Inferior parietal cortex (tissue), 1 donor: Measurements from ENCODE around the gene ECE2.
"Not testable (repeated sequence)": the region's sequence is repeated elsewhere in the genome, so short reads cannot be mapped to it uniquely, and the experiment has no call there.

Source experiments
- DNase-seq: peaks from one replicate; pipeline ENCODE4 v3.0.0-alpha.2; 2016; ENCODE audit errors: extremely low spot score

ECE2 gene

DNA sequence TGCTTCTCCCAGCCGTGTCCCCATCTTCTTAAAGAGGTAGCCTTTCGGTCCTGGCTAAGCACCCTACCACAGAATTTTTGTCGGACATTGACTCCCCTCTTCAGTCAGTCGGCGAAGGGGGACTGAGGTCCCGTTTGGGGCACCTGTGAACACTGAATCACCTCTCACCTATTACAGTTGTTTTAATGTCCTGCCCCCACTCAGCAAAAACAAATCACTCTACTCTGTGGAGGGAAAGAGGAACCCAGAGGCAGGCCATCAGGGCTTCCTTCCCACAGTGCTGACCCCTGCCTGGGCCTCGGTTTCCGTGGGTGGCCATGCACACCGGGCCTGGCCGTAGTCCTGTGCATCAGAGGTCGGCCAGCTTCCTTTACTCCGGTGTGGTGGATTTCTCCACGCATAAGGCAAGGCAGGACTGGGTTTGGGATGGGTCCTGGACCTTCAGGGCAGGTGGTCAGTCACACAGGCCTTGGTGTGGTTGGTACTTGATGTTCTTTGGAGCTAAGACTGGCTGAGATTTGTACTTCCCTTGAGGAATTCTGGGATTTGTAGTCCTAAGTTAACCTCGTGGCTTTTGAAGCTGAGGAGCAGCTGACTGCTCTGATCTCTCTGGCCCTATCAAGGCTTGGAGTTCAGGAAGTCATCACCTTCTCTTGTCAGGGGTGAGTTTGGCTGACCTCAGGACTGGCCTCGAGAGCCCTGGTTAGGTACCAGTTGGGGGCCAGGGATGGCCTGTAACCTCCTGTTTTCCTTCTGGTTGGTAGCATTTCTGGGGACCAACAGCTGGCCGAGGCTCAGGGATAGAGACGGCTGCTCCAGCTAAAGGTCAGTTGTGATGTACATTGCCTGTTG is 61.0 kb downstream of the ECE2 start:
- peak; percentile 85 for DNase-seq

GRCh38 chr3:184337399-184337714 is 61.5 kb downstream of the ECE2 start, which contains the start of gene FAM131A:
TSS of gene FAM131A (plus strand) at chr3:184337600. CDS start at chr3:184337631, 31 bp downstream.
- DNase-seq = peak; percentile 71

DNA sequence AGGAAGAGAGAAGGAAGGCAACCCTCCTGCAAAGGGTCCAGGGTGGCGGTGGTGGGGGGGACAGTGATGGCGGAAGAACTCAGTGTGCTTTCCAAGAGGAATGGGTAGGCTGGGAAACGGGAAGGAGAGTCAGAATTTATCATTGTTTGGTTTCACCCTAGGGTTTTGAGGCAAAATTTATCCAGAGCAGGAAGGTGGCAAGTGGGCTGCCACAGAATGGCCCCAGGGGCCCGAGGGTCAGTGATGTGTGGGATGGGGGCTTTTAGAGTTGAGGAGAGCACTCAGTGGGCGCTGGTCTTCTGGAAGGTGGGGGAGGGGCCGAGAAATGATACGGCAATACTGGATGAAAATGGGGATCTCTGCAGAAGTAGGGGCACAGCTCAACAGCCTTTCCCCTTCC is 62.2 kb downstream of the ECE2 start:
- no peak for DNase-seq

- peak; percentile 80 for DNase-seq
Measured at GRCh38 chr3:184338511-184338945, 62.7 kb downstream of the ECE2 start.

- DNase-seq = no peak
Measured at GRCh38 chr3:184339001-184339400, 63.2 kb downstream of the ECE2 start.

DNA sequence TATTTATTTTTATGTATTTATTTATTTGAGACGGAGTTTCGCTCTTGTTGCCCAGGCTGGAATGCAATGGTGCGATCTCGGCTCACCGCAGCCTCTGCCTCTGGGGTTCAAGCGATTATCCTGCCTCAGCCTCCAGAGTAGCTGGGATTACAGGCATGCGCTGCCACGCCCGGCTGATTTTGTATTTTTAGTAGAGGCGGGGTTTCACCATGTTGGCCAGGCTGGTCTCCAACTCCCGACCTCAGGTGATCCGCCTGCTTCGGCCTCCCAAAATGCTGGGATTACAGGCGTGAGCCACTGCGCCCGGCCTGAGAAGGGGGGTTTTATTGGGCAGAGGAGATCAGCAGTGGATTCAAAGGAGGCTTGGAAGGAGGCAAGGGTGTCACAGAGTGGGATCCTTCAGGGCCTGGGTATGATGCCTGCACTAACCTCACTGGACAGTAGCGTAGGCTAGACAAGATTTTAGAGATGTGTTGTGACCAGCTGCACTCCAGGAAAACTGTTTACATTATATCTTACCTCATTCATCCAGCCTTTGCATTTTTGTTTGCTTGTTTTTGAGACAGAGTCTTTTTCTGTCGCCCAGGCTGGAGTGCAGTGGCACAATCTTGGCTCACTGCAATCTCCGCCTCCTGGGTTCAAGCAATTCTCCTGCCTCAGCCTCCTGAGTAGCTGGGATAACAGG is 63.8 kb downstream of the ECE2 start:
- not testable (repeated sequence) for DNase-seq

DNA sequence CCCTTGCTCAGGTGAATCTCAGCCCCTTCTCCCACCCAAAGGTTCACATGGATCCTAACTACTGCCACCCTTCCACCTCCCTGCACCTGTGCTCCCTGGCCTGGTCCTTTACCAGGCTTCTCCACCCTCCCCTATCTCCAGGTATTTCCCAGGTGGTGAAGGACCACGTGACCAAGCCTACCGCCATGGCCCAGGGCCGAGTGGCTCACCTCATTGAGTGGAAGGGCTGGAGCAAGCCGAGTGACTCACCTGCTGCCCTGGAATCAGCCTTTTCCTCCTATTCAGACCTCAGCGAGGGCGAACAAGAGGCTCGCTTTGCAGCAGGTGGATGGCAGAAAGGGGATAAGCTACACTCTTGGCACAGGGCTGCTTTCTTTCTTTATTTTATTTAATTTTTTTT is 66.1 kb downstream of the ECE2 start:
- no peak for DNase-seq
